ENCODE data around the gene TENM4.

The TENM4 gene

GRCh38 chr11:78684377-78684776 is 756.5 kb downstream of the TENM4 start:
- POLR2A ChIA-PET = no interaction called here
- no peak for TF ChIP-seq CTCF (IDR thresholded peaks at IDR 0.05; ENCODE audit: control extremely low read depth, extremely low read depth, low read depth, missing control alignments)
- DNase-seq (ENCODE audit: extremely low spot score) = no peak
- CTCF ChIA-PET = interaction anchor here (1.3 to 2.1 kb wide), 3 partner anchors 9 to 39 kb away, joined by 3 to 8 read pairs (median 4); no protein-coding TSS in a partner anchor

GRCh38 chr11:78683774-78684173 is 757.1 kb downstream of the TENM4 start:
- TF ChIP-seq CTCF (IDR thresholded peaks at IDR 0.05; ENCODE audit: control extremely low read depth, extremely low read depth, low read depth, missing control alignments) = no peak
- no peak for DNase-seq (ENCODE audit: extremely low spot score)
- ChIA-PET CTCF (interaction anchor here (1.3 to 2.1 kb wide), 3 partner anchors 9 to 39 kb away, joined by 3 to 8 read pairs (median 4); no protein-coding TSS in a partner anchor), POLR2A (no interaction called here)

GRCh38 chr11:78676026-78676557 is 764.7 kb downstream of the TENM4 start:
- DNase-seq (ENCODE audit: extremely low spot score) = no peak
- ChIA-PET CTCF (interaction anchor here (2.1 to 2.8 kb wide), 2 partner anchors 8 to 29 kb away, joined by 8 to 19 read pairs; no protein-coding TSS in a partner anchor), POLR2A (no interaction called here)
- no peak for TF ChIP-seq CTCF (IDR thresholded peaks at IDR 0.05; ENCODE audit: control extremely low read depth, extremely low read depth, low read depth, missing control alignments)

DNA sequence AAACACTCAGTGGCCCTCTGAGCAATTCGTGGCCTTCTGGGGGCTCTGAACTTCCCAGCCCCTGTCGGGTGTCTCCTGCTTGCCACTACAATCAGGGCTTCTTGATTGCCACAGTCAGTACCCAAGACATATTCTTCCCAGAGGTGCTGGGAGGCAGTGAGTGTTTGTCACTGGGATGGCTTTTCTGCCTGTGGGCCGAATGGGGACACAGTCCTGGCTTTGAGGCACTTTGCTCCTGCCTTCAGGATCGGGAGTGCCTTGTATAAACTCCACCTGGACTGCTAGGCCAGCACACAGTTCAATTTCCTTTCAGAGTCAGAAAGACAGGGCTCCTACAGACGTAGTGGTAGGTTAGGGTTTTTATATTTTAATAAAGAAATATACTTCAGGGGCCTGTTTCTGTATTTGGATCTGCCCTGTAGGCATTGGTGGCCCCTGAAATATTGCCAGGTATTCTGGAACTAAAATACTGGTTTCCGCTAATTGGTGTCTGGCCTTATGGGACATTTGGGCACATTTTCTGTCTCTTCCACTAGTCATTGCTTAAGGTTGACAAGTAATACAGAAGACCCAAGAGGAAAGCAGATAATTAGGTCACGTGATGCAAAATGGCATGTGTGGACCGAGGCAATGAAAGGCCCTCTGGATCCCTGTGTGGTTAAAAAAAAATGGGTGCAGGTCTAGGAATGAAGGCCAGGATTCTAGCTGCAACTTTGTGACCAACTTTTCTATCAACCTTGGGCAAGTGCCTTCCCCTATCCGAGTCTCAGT is 767.8 kb downstream of the TENM4 start:
- CTCF ChIA-PET = interaction anchor here (2.8 kb wide), 1 partner anchor 26 kb away, joined by 19 read pairs; no protein-coding TSS in a partner anchor
- DNase-seq (ENCODE audit: extremely low spot score) = no peak
- POLR2A ChIA-PET = no interaction called here
- TF ChIP-seq CTCF (IDR thresholded peaks at IDR 0.05; ENCODE audit: control extremely low read depth, extremely low read depth, low read depth, missing control alignments) = no peak

DNA sequence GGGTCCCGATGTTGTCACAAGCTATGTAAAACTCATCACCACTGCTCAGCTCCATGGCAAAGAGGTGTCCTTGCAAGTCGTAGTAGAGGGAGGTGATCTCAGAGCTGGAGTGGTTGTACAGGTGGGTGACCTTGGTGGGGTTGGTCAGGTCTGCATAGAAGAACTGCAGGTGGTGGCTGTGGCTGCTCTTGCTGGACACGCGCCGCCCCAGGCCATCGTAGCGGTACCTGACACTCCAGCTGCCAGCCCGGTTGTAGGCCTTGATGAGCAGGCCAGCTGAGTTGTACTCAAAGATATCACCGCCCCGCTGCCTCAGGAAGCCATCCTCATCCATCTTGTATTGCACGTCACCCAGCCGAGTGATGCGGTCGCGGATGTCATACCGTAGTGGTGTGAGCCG is 771.6 kb downstream of the TENM4 start:
- CTCF ChIA-PET = interaction anchor here (1.6 to 2.1 kb wide), 3 partner anchors 22 to 46 kb away, joined by 4 to 7 read pairs (median 5); no protein-coding TSS in a partner anchor
- no peak for TF ChIP-seq CTCF (IDR thresholded peaks at IDR 0.05; ENCODE audit: control extremely low read depth, extremely low read depth, low read depth, missing control alignments)
- POLR2A ChIA-PET = no interaction called here
- no peak for DNase-seq (ENCODE audit: extremely low spot score)

DNA sequence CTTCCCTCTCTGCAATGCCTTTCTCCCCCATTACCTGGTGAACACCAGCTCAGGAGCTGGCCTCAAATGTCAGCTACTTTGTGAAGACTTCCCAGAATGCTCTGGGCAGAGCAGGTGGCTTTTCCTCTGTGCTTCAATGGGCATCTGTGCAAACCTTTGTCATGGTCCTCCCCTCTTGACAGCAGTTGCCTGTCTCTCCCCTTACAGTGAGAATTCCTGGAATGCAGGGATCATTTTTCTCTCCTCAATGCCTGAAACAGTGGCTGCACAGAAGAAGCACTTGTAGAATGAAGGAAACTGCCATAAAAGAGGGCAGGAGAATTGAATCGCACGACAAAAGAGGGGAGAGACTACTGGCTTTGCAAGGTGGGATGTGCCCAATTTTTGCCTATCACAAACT is 773.4 kb downstream of the TENM4 start:
- POLR2A ChIA-PET = no interaction called here
- DNase-seq (ENCODE audit: extremely low spot score) = no peak
- TF ChIP-seq CTCF (IDR thresholded peaks at IDR 0.05; ENCODE audit: control extremely low read depth, extremely low read depth, low read depth, missing control alignments) = no peak
- CTCF ChIA-PET = interaction anchor here (1.3 to 2.0 kb wide), 3 partner anchors 21 to 50 kb away, joined by 4 to 5 read pairs (median 4); no protein-coding TSS in a partner anchor
